HEK293T (cell line): ENCODE measurements around the gene CAMK1.

Experiments
- ARNT ChIP-seq: fragments of 450-650 bp; IDR thresholded peaks from 2 replicates; pipeline ENCODE4 v1.6.1; 2017; ENCODE audit warnings: mild to moderate bottlenecking
- BHLHE40 ChIP-seq: fragments of 450-650 bp; IDR thresholded peaks from 2 replicates; pipeline ENCODE4 v1.6.1; 2016; ENCODE audit warnings: mild to moderate bottlenecking, moderate library complexity, borderline replicate concordance
- ELF4 ChIP-seq: fragments of 450-650 bp; IDR thresholded peaks from 2 replicates; pipeline ENCODE4 v1.6.1; 2017; ENCODE audit warnings: antibody characterized with exemption
- FOXA1 ChIP-seq: fragments of 450-650 bp; IDR thresholded peaks from 2 replicates; pipeline ENCODE4 v1.6.1; 2016; ENCODE audit warnings: mild to moderate bottlenecking
- HDGF ChIP-seq: fragments of 450-650 bp; IDR thresholded peaks from 2 replicates; pipeline ENCODE4 v1.6.1; 2017; ENCODE audit warnings: antibody characterized with exemption, borderline replicate concordance
- LEF1 ChIP-seq: fragments of 450-650 bp; IDR thresholded peaks from 2 replicates; pipeline ENCODE4 v1.6.1; 2017; ENCODE audit warnings: mild to moderate bottlenecking, borderline replicate concordance
- NFRKB ChIP-seq: fragments of 450-650 bp; IDR thresholded peaks from 2 replicates; pipeline ENCODE4 v1.6.1; 2016; ENCODE audit warnings: mild to moderate bottlenecking, moderate library complexity
- TARDBP ChIP-seq: fragments of 450-650 bp; IDR thresholded peaks from 2 replicates; pipeline ENCODE4 v1.6.1; 2016

DNA sequence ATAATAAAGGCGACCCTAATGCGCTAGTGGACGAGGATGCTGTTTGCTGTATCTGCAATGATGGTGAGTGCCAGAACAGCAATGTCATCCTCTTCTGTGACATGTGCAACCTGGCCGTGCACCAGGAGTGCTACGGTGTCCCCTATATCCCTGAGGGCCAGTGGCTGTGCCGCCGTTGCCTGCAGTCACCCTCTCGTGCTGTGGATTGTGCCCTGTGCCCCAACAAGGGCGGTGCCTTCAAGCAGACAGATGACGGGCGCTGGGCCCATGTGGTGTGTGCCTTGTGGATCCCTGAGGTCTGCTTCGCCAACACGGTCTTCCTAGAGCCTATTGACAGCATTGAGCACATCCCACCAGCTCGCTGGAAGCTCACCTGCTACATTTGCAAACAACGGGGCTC lies 30.6 kb downstream of the CAMK1 start:
- TF ChIP-seq FOXA1 (no peak), ARNT (no peak), TARDBP (no peak), BHLHE40 (no peak), HDGF (no peak), NFRKB (no peak), LEF1 (no peak), ELF4 (no peak)
